Heart right ventricle (tissue), 16 donors: ENCODE results near the gene LY6G5B. TPM values are rescaled to one million over a fixed set of nuclear protein-coding genes. Genes with fewer than 3 reads are reported as not detected.

Experiments
- ATAC-seq, 8 donors: fragments of 200-7000 bp; cut with Tn5 transposase; one replicate each; pipeline ENCODE4 v1.9.1; 2020; ENCODE audit warnings: mild to moderate bottlenecking in 8 of 8, moderate library complexity in 8 of 8, moderate number of reproducible peaks in 1 of 8
- DNase-seq, 2 donors: peaks; one replicate each; pipeline ENCODE4 v3.0.0-alpha.2; 2020
- H3K27ac ChIP-seq, 10 donors: fragments of 200-600 bp; sonication (generic) in 2 of 10; one replicate each; pipeline versions ENCODE4 v1.5.0 to v1.8.0; 2020 to 2022; ENCODE audit warnings: mild to moderate bottlenecking in 3 of 10
- H3K27me3 ChIP-seq, 7 donors: fragments of 200-600 bp; one replicate each; pipeline ENCODE4 v1.8.0; 2021 to 2022; ENCODE audit warnings: mild to moderate bottlenecking in 2 of 7
- H3K36me3 ChIP-seq, 9 donors: fragments of 200-600 bp; sonication (generic) in 1 of 9; one replicate each; pipeline versions ENCODE4 v1.5.0 to v1.8.0; 2020 to 2022; ENCODE audit warnings: mild to moderate bottlenecking in 2 of 9
- H3K4me1 ChIP-seq, 9 donors: fragments of 200-600 bp; sonication (generic) in 1 of 9; one replicate each; pipeline versions ENCODE4 v1.5.0 to v1.8.0; 2020 to 2022; ENCODE audit warnings: mild to moderate bottlenecking in 4 of 9
- H3K4me3 ChIP-seq, 10 donors: fragments of 200-600 bp; sonication (generic) in 2 of 10; one replicate each; pipeline versions ENCODE4 v1.5.0 to v1.8.0; 2020 to 2022; ENCODE audit warnings: mild to moderate bottlenecking in 7 of 10, moderate library complexity in 2 of 10
- H3K9me3 ChIP-seq, 11 donors: fragments of 200-600 bp in 10 of 11; sonication (generic) in 2 of 11; one replicate each; pipeline versions ENCODE4 v1.5.0 to v1.8.0; 2013 to 2022; ENCODE audit warnings: mild to moderate bottlenecking in 2 of 11, control low read depth in 1 of 11, moderate library complexity in 1 of 11
- WGBS, 2 donors: extraction: QIAGEN DNeasy Blood & Tissue Kit; methylation state at CpG; one replicate each; pipeline ENCODE4 v1.1.7; 2013; ENCODE audit warnings: inconsistent platforms in 1 of 2; 5-methylcytosine and 5-hydroxymethylcytosine counted together
- intact Hi-C, 10 donors: fragments of 100-400 bp; cut with DNase I; formaldehyde crosslinking; loops; one replicate each; pipeline versions ENCODE4 v1.11.1 to v1.14.2; 2022
- polyA plus RNA-seq, 2 donors: library from polyadenylated mRNA; stranded (reverse); fragments of 200-250 nt; gene quantifications; one replicate each; pipeline ENCODE4 v1.2.3, GENCODE V29; 2013
- total RNA-seq, 10 donors: library from RNA; stranded (reverse); fragmentation: NEBNext Ultra II Directional in 3 of 10; extraction: Animal tissue kit (Norgen Biotek cat#: 25700) in 3 of 10; gene quantifications; one replicate each; pipeline versions ENCODE4 v1.2.1 to v1.2.4, GENCODE V29; 2021 to 2023
- TF ChIP-seq, protein P1 (sequence below), 9 donors: fragments of 200-600 bp; sonication (generic) in 2 of 9; IDR thresholded peaks; one replicate each; pipeline versions ENCODE4 v1.5.0 to v1.8.0; 2021 to 2022; ENCODE audit warnings: antibody characterized with exemption in 9 of 9, mild to moderate bottlenecking in 5 of 9, moderate library complexity in 1 of 9
- donor health status: Arrhythmogenic right ventricular cardiomyopathy.
- donor health status: ischemic (EF 13 %, LVEDD 7.1; RV severe dilation, severe dysfunction).
- donor health status: healthy with polysubstance abuse.
- donor health status: DM: no; HTN: yes; CAD: no.
- donor health status: DM: no; HTN: no; CAD: no.
- donor health status: ischemic (EF 25% LVEDD 6.9; RV normal size, moderate dysfunction).
- donor health status: ischemic (EF 25% LVEDD 5.7; RV mildly dilated, moderate dysfunction).
- donor health status: healthy.
- donor health status: DM: yes; HTN: yes; CAD: no.
- donor health status: Ischemic cardiomyopathy.
- donor health status: ischemic (EF 35%, LVEDD 5.7; RV mildly dilated, moderate dysfunction).
- donor health status: nonischemic (EF 11% LVEDD 7.7; RV severe dilation, severe dysfunction).
- donor health status: DM: yes; HTN: yes; CAD: no.
- donor health status: PGD.
- donor health status: ischemic (EF 29% LVEDD 5.4; RV normal size, mild dysfunction).
- donor health status: nonischemic (EF 23%, LVEDD 6.1; RV moderate dilation, normal function).

LY6G5B gene
- total and polyA plus RNA-seq, 12 donors, result 2.4 to 7.3 (median 3.8) TPM

DNA sequence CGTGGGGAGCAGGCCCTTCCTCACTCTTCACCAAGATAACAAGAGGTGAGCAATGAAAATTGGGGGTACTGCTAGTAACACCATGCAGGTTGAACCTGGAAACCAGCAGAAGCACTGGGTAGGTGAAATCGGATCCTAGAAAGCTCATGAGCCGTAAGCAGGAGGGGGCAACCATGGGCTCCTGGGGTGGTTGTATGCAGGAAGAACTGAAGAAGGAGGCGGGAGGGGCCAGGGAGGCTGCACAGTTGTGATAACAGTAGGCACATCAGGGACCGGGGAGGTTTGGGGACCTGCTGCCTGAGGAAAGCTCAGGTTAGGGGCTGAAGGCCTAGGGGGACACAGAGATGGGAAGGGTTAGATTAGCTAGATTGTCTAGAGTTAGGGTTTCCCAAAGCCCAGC, 16.7 kb downstream of the LY6G5B start:
- Histone ChIP-seq H3K9me3 (no peaks in the 10 kb centered on the region), H3K27me3 (no peaks in the 10 kb centered on the region), H3K27ac (no peak overlapping the region), H3K4me3 (no peak overlapping the region), H3K36me3 (peaks cover 2 to 74% (median 41%) of the 10 kb centered on the region in 9 donors), H3K4me1 (peaks cover 0 to 15% (median 9%) of the 10 kb centered on the region in 9 donors)
- ATAC-seq (no peak), DNase-seq (no peak)
- 74 to 85% methylated on average over 5 of the region's 5 CpGs for WGBS, 2 donors
- TF ChIP-seq, protein P1, sequence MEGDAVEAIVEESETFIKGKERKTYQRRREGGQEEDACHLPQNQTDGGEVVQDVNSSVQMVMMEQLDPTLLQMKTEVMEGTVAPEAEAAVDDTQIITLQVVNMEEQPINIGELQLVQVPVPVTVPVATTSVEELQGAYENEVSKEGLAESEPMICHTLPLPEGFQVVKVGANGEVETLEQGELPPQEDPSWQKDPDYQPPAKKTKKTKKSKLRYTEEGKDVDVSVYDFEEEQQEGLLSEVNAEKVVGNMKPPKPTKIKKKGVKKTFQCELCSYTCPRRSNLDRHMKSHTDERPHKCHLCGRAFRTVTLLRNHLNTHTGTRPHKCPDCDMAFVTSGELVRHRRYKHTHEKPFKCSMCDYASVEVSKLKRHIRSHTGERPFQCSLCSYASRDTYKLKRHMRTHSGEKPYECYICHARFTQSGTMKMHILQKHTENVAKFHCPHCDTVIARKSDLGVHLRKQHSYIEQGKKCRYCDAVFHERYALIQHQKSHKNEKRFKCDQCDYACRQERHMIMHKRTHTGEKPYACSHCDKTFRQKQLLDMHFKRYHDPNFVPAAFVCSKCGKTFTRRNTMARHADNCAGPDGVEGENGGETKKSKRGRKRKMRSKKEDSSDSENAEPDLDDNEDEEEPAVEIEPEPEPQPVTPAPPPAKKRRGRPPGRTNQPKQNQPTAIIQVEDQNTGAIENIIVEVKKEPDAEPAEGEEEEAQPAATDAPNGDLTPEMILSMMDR (IDR thresholded peaks at IDR 0.05), result no peak
- intact Hi-C loops, result loop anchor here in 4 of 10 donors (10.0 kb wide), 4 partner anchors 78 to 258 kb away; partner anchors contain the start of genes CFB (in 1 of the 4), NEU1 (in 1 of the 4) and SAPCD1 (in 1 of the 4)

DNA sequence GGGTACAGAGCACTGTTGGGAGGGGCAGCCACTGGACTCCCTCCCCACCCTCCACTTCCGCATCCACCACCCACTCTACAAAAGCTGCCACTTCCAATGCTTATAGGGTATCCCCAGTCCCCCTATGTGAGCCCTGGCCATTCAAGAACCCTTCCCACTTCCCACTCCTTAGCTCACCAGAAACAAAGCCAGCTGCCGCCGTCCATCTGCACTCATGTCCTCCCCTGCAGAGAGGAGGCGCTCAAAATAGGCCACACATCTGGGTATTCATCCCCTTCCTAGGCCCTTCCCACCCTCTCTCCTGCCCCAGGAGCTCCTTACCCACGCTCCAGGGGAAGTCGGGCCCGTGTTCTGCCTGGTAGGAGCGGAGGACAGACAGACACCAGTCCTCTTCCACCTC, 17.5 kb downstream of the LY6G5B start:
- intact Hi-C loops, result loop anchor here in 4 of 10 donors (10.0 kb wide), 4 partner anchors 77 to 257 kb away; partner anchors contain the start of genes CFB (in 1 of the 4), NEU1 (in 1 of the 4) and SAPCD1 (in 1 of the 4)
- Histone ChIP-seq H3K9me3 (no peaks in the 10 kb centered on the region), H3K4me3 (no peak overlapping the region), H3K27ac (no peak overlapping the region), H3K4me1 (peaks cover 0 to 11% (median 5%) of the 10 kb centered on the region in 9 donors), H3K36me3 (peaks cover 5 to 82% (median 47%) of the 10 kb centered on the region in 9 donors), H3K27me3 (no peaks in the 10 kb centered on the region)
- DNase-seq, result no peak
- TF ChIP-seq, protein P1 (IDR thresholded peaks at IDR 0.05), result no peak
- whole genome bisulfite sequencing, 2 donors, result 86% methylated on average over 8 of the region's 8 CpGs
- ATAC-seq, result no peak

DNA sequence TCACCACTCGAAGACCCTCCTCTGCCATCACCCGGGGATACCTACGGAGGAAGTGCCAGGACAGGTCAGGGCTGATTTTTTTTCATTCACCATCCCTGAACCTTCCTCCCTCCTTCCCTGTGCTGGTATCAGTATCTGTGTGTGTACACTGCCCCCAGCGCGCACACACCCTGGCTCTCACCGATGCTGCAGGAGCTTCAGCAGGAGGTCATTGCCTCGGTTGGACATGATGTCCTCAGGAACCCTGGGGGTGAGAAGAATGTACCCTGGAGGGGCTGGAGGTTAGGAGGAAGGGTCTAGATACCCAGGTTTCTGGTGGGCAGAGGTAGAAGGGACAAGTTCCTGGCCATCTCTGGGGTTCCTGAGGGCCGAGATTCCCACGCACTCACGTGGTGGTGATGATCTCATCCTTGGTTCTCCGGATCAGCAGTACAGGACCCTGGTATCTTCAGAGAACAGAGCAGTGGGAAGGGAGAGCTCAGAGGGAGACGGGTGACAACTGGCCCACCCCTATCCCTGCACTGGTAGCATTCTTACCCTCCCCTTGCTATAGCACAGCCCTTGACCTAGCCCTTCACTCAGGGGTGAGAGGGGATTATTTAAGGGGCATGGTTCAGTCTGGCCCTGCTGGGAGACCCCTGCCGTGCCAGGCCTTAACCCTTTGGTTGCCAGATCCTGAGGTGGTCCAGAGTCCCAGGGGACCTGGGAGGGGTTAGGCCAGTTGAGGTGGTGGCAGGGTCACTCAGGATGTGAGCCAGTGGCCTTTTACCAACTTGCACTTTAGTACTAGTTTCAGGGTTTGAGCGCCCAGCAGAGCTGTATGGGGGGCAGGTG, 18.3 kb downstream of the LY6G5B start:
- H3K27ac ChIP-seq, result no peak overlapping the region
- intact Hi-C loops, result loop anchor here in 4 of 10 donors (10.0 kb wide), 4 partner anchors 77 to 257 kb away; partner anchors contain the start of genes CFB (in 1 of the 4), NEU1 (in 1 of the 4) and SAPCD1 (in 1 of the 4)
- no peaks in the 10 kb centered on the region for H3K9me3 ChIP-seq
- DNase-seq, result no peak
- WGBS, 2 donors, result 81 to 82% methylated on average over 14 of the region's 14 CpGs
- H3K4me3 ChIP-seq, result no peak overlapping the region
- H3K27me3 ChIP-seq, result no peaks in the 10 kb centered on the region
- TF ChIP-seq, protein P1 (IDR thresholded peaks at IDR 0.05), result no peak
- H3K36me3 ChIP-seq, result peaks cover 5 to 90% (median 54%) of the 10 kb centered on the region in 9 donors
- H3K4me1 ChIP-seq, result peaks cover 0 to 6% (median 3%) of the 10 kb centered on the region in 9 donors
- ATAC-seq, result peak in 2 of 8 donors; percentile 10 to 20

DNA sequence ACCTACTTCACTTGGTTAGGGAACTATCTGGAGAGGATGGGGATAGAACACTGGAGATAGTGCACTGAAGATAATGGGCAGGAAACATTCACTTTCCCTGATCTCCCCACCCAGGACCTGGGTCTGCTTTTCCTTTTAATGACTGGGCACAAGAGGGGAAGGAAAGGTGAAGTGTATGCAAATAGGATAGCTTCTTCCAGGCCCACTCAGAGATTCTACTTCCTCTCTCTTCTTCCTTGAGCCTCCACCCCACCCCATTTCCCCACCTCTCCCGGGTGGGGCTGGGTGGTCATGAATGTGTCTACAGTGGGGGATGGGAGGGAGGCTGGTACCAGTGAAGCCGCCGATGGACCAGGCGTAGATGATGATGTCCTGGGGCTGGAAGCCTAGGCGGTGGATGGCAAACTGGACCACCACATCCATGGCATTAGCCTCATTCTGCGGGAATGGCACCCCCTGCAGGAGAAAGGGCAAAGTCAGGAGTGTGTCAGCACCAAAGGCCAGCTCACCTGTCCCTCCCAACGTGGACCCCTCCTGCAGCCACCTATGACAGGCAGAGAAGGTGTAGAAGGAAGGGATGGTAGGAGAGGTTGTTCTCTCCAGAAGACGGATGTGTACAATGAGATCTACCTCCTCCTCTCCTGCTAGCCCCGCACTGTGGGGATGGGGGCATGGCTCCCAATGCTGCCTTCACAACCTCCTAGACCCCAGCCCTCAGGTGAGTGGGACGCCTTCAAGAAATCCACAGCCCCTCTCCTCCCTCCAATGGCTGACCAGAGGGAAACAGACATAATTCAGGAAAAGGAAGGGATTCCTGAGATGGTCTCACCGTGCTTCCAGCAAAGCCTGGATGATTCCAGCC, 19.7 kb downstream of the LY6G5B start:
- intact Hi-C loops, result loop anchor here in 4 of 10 donors (10.0 kb wide), 4 partner anchors 75 to 255 kb away; partner anchors contain the start of genes CFB (in 1 of the 4), NEU1 (in 1 of the 4) and SAPCD1 (in 1 of the 4)
- Histone ChIP-seq H3K27ac (no peak overlapping the region), H3K4me1 (peaks cover 0 to 4% (median 0%) of the 10 kb centered on the region in 9 donors), H3K36me3 (peaks cover 5 to 100% (median 66%) of the 10 kb centered on the region in 9 donors), H3K9me3 (no peaks in the 10 kb centered on the region), H3K4me3 (no peak overlapping the region), H3K27me3 (no peaks in the 10 kb centered on the region)
- no peak for ATAC-seq
- no peak for DNase-seq
- TF ChIP-seq, protein P1 (IDR thresholded peaks at IDR 0.05), result peak in 5 of 9 donors; percentile 12 to 43 (median 22)
- 77 to 81% methylated on average over 11 of the region's 11 CpGs for WGBS, 2 donors
